SK-N-SH treated with all-trans-retinoic acid at 6 μM for 48 hours (cell line): ENCODE measurements around the gene RPL18.
A peak's percentile ranks its signal among the peaks of the same experiment; 100 is the strongest.

Experiments used
- ATAC-seq: fragments of 200-7000 bp; cut with Tn5 transposase; 3 replicates; pipeline ENCODE4 v1.9.1; 2020; ENCODE audit warnings: mild to moderate bottlenecking, moderate library complexity
- ARNTL ChIP-seq: fragments of 450-650 bp; formaldehyde crosslinking; IDR thresholded peaks from 2 replicates; pipeline ENCODE4 v1.5.0; 2020; ENCODE audit warnings: low read depth, mild to moderate bottlenecking, moderate library complexity, borderline replicate concordance
- BACH2 ChIP-seq: fragments of 250-450 bp; sonication (Bioruptor Pico); IDR thresholded peaks from 2 replicates; pipeline ENCODE4 v1.9.0; 2021; ENCODE audit warnings: mild to moderate bottlenecking, borderline replicate concordance
- ESRRG ChIP-seq: fragments of 250-450 bp; sonication (Bioruptor Pico); IDR thresholded peaks from 2 replicates; pipeline ENCODE4 v1.6.1; 2021; ENCODE audit warnings: mild to moderate bottlenecking
- GLIS3 ChIP-seq: fragments of 250-450 bp; sonication (Bioruptor Pico); IDR thresholded peaks from 2 replicates; pipeline ENCODE4 v1.5.0; 2020; ENCODE audit warnings: mild to moderate bottlenecking, moderate library complexity
- OSR1 ChIP-seq: fragments of 250-450 bp; sonication (Bioruptor Pico); IDR thresholded peaks from 2 replicates; pipeline ENCODE4 v1.8.0; 2022; ENCODE audit warnings: moderate library complexity, mild to moderate bottlenecking, inconsistent platforms
- PPARA ChIP-seq: fragments of 250-450 bp; sonication (Bioruptor Pico); IDR thresholded peaks from 2 replicates; pipeline ENCODE4 v1.5.0; 2020; ENCODE audit warnings: mild to moderate bottlenecking, borderline replicate concordance
- RARB ChIP-seq: fragments of 250-450 bp; sonication (Bioruptor Pico); IDR thresholded peaks from 2 replicates; pipeline ENCODE4 v1.8.0; 2021; ENCODE audit warnings: mild to moderate bottlenecking, moderate library complexity
- SNAI2 ChIP-seq: fragments of 250-450 bp; sonication (Bioruptor Pico); IDR thresholded peaks from 2 replicates; pipeline ENCODE4 v1.5.0; 2020; ENCODE audit warnings: mild to moderate bottlenecking, moderate library complexity
- TCF4 ChIP-seq: fragments of 250-450 bp; sonication (Bioruptor Pico); IDR thresholded peaks from 2 replicates; pipeline ENCODE4 v1.8.0; 2021; ENCODE audit warnings: mild to moderate bottlenecking, moderate library complexity, borderline replicate concordance
- TOX ChIP-seq: fragments of 250-450 bp; sonication (Bioruptor Pico); IDR thresholded peaks from 2 replicates; pipeline ENCODE4 v1.8.0; 2021; ENCODE audit warnings: mild to moderate bottlenecking, moderate library complexity, borderline replicate concordance
- ZC3H10 ChIP-seq: fragments of 250-450 bp; sonication (Bioruptor Pico); IDR thresholded peaks from 2 replicates; pipeline ENCODE4 v1.5.1; 2021; ENCODE audit warnings: mild to moderate bottlenecking, moderate library complexity
- ZFP3 ChIP-seq: fragments of 250-450 bp; sonication (Bioruptor Pico); IDR thresholded peaks from 2 replicates; pipeline ENCODE4 v1.5.0; 2020; ENCODE audit warnings: mild to moderate bottlenecking, moderate library complexity
- ZFP30 ChIP-seq: fragments of 450-650 bp; formaldehyde crosslinking; IDR thresholded peaks from 2 replicates; pipeline ENCODE4 v1.5.0; 2022; ENCODE audit warnings: mild to moderate bottlenecking, moderate library complexity
- ZNF70 ChIP-seq: fragments of 450-650 bp; formaldehyde crosslinking; IDR thresholded peaks from 2 replicates; pipeline ENCODE4 v1.5.0; 2020; ENCODE audit warnings: mild to moderate bottlenecking, moderate library complexity
- ZNF8 ChIP-seq: fragments of 450-650 bp; formaldehyde crosslinking; IDR thresholded peaks from 2 replicates; pipeline ENCODE4 v1.5.0; 2020; ENCODE audit warnings: mild to moderate bottlenecking, moderate library complexity
- TF ChIP-seq, protein P1 (sequence below): fragments of 250-450 bp; sonication (Bioruptor Pico); IDR thresholded peaks from 2 replicates; pipeline ENCODE4 v1.8.0; 2020; ENCODE audit warnings: mild to moderate bottlenecking, moderate library complexity, borderline replicate concordance
- TF ChIP-seq, protein P2 (sequence below): fragments of 250-450 bp; sonication (Bioruptor Pico); IDR thresholded peaks from 2 replicates; pipeline ENCODE4 v1.5.1; 2020; ENCODE audit warnings: low read depth, mild to moderate bottlenecking, moderate library complexity
- TF ChIP-seq, protein P3 (sequence below): fragments of 250-450 bp; sonication (Bioruptor Pico); IDR thresholded peaks from 2 replicates; pipeline ENCODE4 v1.8.0; 2021; ENCODE audit warnings: low read depth, mild to moderate bottlenecking, moderate library complexity, borderline replicate concordance
- TF ChIP-seq, protein P4 (sequence below): fragments of 250-450 bp; sonication (Bioruptor Pico); IDR thresholded peaks from 2 replicates; pipeline ENCODE4 v1.5.1; 2021; ENCODE audit warnings: mild to moderate bottlenecking, moderate library complexity
- TF ChIP-seq, protein P5 (sequence below): fragments of 250-450 bp; sonication (Bioruptor Pico); IDR thresholded peaks from 2 replicates; pipeline ENCODE4 v1.5.0; 2020; ENCODE audit warnings: mild to moderate bottlenecking, moderate library complexity

RPL18 gene

DNA sequence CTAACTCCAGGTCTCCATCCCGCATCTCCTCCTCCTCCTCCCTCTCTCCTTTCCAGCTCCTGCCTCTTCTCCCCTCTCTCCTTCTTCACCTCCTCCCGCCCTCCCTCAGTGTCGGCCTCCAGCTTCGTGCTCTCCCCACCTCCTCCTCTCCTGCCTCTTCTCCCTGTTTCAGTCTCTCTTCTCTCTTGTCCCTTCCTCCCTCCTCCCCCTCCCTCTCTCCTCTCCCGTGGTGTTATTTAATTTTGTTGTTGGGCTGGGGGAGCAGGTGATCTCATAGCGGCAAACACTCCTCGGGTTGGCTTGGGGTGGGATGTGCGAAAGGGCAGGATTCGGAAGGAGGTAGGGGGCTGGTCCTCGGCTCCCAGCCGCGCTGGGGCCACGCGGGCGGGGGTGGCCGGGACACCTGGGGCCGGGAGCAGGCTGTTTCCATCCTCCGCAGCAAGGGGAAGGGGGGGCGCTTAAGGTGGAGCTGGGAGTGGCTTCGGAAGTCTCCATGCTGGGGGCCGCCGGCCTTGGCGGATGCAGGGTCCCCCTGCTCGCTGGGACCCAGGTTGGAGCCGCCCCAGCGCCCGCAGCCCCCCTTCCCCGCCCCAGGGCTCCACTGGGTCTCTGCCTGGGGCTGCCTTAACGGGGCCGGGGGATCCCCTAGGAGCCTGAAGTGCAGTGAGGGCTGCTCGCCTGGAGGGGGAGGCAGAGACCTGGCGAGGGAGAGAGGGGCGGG is 27.2 kb upstream of the RPL18 start, which contains the start of gene CA11:
TSS of gene CA11 (minus strand) at position 187 of the 721 bp plus-strand sequence. CDS start 555 bp downstream, outside the sequence.
- ATAC-seq: peak; percentile 89
- TF ChIP-seq, protein P1, sequence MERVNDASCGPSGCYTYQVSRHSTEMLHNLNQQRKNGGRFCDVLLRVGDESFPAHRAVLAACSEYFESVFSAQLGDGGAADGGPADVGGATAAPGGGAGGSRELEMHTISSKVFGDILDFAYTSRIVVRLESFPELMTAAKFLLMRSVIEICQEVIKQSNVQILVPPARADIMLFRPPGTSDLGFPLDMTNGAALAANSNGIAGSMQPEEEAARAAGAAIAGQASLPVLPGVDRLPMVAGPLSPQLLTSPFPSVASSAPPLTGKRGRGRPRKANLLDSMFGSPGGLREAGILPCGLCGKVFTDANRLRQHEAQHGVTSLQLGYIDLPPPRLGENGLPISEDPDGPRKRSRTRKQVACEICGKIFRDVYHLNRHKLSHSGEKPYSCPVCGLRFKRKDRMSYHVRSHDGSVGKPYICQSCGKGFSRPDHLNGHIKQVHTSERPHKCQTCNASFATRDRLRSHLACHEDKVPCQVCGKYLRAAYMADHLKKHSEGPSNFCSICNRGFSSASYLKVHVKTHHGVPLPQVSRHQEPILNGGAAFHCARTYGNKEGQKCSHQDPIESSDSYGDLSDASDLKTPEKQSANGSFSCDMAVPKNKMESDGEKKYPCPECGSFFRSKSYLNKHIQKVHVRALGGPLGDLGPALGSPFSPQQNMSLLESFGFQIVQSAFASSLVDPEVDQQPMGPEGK: peak; percentile 68; the same call in 1 of the 2 replicates
- TF ChIP-seq ZNF8: no peak

DNA sequence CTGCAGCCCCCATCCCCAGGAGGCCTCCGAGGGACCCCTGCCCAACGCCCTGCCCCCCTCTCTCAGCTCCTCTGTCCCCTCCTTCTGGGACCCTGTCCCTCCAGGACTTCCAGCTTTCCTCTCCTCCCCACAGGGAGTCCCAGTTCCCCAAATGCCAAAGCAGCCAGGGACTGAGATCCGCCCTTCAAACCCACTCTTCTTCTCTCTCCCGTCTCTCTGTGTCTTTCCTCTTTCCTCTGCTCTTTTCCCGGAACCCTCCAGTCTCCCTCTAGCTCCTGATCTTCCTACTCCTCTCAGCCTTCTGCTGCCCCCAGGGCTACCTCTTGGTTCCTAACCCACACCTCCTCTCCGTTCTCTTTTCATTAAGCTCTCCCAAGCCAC is 26.6 kb upstream of the RPL18 start:
- no peak for TF ChIP-seq TCF4 (CRISPR knock-in tag)
- no peak for TF ChIP-seq ZFP3 (CRISPR knock-in tag)
- no peak for TF ChIP-seq ARNTL (CRISPR knock-in tag)
- TF ChIP-seq, protein P2, sequence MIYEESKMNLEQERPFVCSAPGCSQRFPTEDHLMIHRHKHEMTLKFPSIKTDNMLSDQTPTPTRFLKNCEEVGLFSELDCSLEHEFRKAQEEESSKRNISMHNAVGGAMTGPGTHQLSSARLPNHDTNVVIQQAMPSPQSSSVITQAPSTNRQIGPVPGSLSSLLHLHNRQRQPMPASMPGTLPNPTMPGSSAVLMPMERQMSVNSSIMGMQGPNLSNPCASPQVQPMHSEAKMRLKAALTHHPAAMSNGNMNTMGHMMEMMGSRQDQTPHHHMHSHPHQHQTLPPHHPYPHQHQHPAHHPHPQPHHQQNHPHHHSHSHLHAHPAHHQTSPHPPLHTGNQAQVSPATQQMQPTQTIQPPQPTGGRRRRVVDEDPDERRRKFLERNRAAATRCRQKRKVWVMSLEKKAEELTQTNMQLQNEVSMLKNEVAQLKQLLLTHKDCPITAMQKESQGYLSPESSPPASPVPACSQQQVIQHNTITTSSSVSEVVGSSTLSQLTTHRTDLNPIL (CRISPR knock-in tag): no peak
- TF ChIP-seq OSR1 (CRISPR knock-in tag): no peak
- TF ChIP-seq BACH2 (CRISPR knock-in tag): no peak
- TF ChIP-seq GLIS3 (CRISPR knock-in tag): no peak
- TF ChIP-seq ZC3H10 (CRISPR knock-in tag): no peak
- TF ChIP-seq, protein P3, sequence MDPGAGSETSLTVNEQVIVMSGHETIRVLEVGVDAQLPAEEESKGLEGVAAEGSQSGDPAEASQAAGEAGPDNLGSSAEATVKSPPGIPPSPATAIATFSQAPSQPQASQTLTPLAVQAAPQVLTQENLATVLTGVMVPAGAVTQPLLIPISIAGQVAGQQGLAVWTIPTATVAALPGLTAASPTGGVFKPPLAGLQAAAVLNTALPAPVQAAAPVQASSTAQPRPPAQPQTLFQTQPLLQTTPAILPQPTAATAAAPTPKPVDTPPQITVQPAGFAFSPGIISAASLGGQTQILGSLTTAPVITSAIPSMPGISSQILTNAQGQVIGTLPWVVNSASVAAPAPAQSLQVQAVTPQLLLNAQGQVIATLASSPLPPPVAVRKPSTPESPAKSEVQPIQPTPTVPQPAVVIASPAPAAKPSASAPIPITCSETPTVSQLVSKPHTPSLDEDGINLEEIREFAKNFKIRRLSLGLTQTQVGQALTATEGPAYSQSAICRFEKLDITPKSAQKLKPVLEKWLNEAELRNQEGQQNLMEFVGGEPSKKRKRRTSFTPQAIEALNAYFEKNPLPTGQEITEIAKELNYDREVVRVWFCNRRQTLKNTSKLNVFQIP: no peak
- no peak for TF ChIP-seq SNAI2 (CRISPR knock-in tag)
- no peak for TF ChIP-seq PPARA
- TF ChIP-seq, protein P4, sequence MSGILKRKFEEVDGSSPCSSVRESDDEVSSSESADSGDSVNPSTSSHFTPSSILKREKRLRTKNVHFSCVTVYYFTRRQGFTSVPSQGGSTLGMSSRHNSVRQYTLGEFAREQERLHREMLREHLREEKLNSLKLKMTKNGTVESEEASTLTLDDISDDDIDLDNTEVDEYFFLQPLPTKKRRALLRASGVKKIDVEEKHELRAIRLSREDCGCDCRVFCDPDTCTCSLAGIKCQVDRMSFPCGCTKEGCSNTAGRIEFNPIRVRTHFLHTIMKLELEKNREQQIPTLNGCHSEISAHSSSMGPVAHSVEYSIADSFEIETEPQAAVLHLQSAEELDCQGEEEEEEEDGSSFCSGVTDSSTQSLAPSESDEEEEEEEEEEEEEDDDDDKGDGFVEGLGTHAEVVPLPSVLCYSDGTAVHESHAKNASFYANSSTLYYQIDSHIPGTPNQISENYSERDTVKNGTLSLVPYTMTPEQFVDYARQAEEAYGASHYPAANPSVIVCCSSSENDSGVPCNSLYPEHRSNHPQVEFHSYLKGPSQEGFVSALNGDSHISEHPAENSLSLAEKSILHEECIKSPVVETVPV: no peak
- TF ChIP-seq TOX (CRISPR knock-in tag): no peak
- TF ChIP-seq ZFP30 (CRISPR knock-in tag): no peak
- TF ChIP-seq ESRRG (CRISPR knock-in tag): no peak
- TF ChIP-seq, all 23 proteins: peak for 0
- ATAC-seq: peak; percentile 56

DNA sequence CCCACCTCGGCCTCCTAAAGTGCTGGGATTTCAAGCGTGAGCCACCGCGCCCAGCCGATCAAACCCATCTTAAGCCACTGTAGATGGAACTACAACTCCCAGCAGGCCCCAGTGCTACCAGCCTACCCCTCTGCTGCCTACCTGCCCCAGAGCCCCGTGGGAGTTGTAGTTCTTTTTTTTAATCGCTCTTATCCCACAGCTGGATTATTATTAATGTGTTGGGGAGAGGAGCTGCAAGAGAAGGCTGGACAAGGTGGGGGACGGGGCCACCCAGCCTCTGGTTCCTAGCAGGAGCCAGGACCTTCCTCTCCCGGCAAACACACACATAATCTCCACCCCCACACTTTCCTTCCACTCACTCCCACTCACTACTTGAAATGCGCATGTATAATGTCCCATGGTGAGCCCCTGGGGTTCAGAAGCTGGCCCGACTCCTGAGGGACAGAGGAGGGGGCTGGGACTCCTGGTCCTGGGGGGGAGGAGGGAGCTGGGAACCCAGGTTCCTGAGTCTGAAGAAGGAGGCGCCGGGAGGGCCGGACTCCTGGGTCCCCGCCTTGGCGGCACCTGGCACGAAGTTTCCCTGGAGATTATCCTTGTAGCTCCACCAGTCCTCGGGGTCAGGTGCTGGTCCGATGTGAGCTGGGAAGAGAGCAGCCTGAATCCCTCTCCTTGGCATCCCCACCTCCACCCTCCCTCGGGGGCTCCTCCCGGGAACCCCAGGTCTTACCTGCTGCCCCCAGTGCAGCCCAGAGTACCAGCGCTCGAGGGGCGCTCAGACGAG is 26.1 kb upstream of the RPL18 start:
- TF ChIP-seq PPARA: no peak
- no peak for TF ChIP-seq ZFP30 (CRISPR knock-in tag)
- peak; percentile 76 for TF ChIP-seq ZFP3 (CRISPR knock-in tag)
- TF ChIP-seq, protein P5, sequence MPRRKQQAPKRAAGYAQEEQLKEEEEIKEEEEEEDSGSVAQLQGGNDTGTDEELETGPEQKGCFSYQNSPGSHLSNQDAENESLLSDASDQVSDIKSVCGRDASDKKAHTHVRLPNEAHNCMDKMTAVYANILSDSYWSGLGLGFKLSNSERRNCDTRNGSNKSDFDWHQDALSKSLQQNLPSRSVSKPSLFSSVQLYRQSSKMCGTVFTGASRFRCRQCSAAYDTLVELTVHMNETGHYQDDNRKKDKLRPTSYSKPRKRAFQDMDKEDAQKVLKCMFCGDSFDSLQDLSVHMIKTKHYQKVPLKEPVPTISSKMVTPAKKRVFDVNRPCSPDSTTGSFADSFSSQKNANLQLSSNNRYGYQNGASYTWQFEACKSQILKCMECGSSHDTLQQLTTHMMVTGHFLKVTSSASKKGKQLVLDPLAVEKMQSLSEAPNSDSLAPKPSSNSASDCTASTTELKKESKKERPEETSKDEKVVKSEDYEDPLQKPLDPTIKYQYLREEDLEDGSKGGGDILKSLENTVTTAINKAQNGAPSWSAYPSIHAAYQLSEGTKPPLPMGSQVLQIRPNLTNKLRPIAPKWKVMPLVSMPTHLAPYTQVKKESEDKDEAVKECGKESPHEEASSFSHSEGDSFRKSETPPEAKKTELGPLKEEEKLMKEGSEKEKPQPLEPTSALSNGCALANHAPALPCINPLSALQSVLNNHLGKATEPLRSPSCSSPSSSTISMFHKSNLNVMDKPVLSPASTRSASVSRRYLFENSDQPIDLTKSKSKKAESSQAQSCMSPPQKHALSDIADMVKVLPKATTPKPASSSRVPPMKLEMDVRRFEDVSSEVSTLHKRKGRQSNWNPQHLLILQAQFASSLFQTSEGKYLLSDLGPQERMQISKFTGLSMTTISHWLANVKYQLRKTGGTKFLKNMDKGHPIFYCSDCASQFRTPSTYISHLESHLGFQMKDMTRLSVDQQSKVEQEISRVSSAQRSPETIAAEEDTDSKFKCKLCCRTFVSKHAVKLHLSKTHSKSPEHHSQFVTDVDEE (CRISPR knock-in tag): peak; percentile 73; the same call in 1 of the 2 replicates
- TF ChIP-seq RARB (CRISPR knock-in tag): no peak
- TF ChIP-seq, protein P2 (CRISPR knock-in tag): no peak
- TF ChIP-seq ZC3H10 (CRISPR knock-in tag): no peak
- no peak for TF ChIP-seq ZNF70 (CRISPR knock-in tag)
- TF ChIP-seq, protein P3: no peak
- TF ChIP-seq GLIS3 (CRISPR knock-in tag): no peak
- ATAC-seq: peak; percentile 78
